ENCODE measurements around the gene CARTPT.

- TF ChIP-seq CTCF (IDR thresholded peaks at IDR 0.05), result no peak
- TF ChIP-seq POLR2AphosphoS5 (IDR thresholded peaks at IDR 0.05; ENCODE audit: insufficient read depth in 1 of 2, low read depth in 1 of 2), result no peak
Observed at GRCh38 chr5:71737931-71738539, 19.0 kb downstream of the CARTPT start.
